ENCODE data around the gene ENG. TPM values are rescaled to one million over a fixed set of nuclear protein-coding genes. Genes with fewer than 3 reads are reported as not detected.
"Not testable (repeated sequence)": the region's sequence is repeated elsewhere in the genome, so short reads cannot be mapped to it uniquely, and the experiment has no call there.

The ENG gene
- polyA plus RNA-seq, 2 of the 4 experiments (the other 2 are of a cell fraction) = 0.08 TPM; not detected in 1

DNA sequence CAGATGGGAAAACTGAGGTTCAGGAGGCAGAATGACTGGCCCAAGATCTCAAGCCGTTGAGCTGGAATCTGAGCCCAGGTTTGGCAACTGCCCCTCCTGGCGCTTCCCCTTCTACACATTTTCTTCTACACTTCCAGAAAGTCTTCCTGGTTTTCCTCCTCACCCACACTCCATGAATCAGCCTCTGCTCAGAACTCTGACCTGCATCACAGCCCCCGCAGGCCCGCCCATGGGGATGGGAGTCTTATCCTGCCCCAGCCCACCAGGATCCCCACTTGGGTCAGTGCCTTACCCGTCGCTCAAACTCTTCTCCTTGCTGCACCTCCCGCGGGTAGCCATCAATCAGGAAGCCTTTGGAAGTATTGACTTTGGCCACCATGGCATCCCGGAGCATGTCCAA lies 17.1 kb upstream of the ENG start:
- peaks cover 27% of the 10 kb centered on the region for H3K4me1 ChIP-seq
- FAIRE-seq (no peak), DNase-seq (ENCODE audit: low read depth in 1 of 2, low spot score in 1 of 2) (no peak), ATAC-seq (no peak)
- H3K9me3 ChIP-seq = no peaks in the 10 kb centered on the region
- TF ChIP-seq KDM1A (IDR thresholded peaks at IDR 0.05; ENCODE audit: low read depth) (no peak), ESRRA (IDR thresholded peaks at IDR 0.05; ENCODE audit: borderline replicate concordance, low read length) (no peak), JUN (IDR thresholded peaks at IDR 0.05) (no peak), RAD21 (conservative IDR thresholded peaks at IDR 0.05 in 1 of 2, IDR thresholded peaks at IDR 0.05 in 1 of 2) (no peak), EP300 (IDR thresholded peaks at IDR 0.05) (no peak), EHMT2 (IDR thresholded peaks at IDR 0.05; ENCODE audit: low read depth) (no peak), CHD4 (IDR thresholded peaks at IDR 0.05; ENCODE audit: borderline replicate concordance) (no peak), HOXB5 (CRISPR knock-in tag; IDR thresholded peaks at IDR 0.05) (no peak), BHLHE40 (IDR thresholded peaks at IDR 0.05; ENCODE audit: low read depth, low read length) (no peak), HOXB13 (CRISPR knock-in tag; IDR thresholded peaks at IDR 0.05; ENCODE audit: low read depth) (no peak)
- TF ChIP-seq, protein P1, sequence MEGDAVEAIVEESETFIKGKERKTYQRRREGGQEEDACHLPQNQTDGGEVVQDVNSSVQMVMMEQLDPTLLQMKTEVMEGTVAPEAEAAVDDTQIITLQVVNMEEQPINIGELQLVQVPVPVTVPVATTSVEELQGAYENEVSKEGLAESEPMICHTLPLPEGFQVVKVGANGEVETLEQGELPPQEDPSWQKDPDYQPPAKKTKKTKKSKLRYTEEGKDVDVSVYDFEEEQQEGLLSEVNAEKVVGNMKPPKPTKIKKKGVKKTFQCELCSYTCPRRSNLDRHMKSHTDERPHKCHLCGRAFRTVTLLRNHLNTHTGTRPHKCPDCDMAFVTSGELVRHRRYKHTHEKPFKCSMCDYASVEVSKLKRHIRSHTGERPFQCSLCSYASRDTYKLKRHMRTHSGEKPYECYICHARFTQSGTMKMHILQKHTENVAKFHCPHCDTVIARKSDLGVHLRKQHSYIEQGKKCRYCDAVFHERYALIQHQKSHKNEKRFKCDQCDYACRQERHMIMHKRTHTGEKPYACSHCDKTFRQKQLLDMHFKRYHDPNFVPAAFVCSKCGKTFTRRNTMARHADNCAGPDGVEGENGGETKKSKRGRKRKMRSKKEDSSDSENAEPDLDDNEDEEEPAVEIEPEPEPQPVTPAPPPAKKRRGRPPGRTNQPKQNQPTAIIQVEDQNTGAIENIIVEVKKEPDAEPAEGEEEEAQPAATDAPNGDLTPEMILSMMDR (IDR thresholded peaks at IDR 0.05) = no peak
- no peak overlapping the region for H3K27ac ChIP-seq
- CTCF ChIA-PET = interaction anchor here (1.7 to 13.7 kb wide), 15 partner anchors 11 to 368 kb away, joined by 5 to 117 read pairs (median 22); partner anchors contain the start of genes ENG, FPGS and TOR2A
- no peak overlapping the region for H3K4me3 ChIP-seq
- POLR2A ChIA-PET = no interaction called here
- no peak overlapping the region for H3K4me2 ChIP-seq
- WGBS (ENCODE audit: missing lambda C conversion rate) = 86% methylated on average over 9 of the region's 9 CpGs

DNA sequence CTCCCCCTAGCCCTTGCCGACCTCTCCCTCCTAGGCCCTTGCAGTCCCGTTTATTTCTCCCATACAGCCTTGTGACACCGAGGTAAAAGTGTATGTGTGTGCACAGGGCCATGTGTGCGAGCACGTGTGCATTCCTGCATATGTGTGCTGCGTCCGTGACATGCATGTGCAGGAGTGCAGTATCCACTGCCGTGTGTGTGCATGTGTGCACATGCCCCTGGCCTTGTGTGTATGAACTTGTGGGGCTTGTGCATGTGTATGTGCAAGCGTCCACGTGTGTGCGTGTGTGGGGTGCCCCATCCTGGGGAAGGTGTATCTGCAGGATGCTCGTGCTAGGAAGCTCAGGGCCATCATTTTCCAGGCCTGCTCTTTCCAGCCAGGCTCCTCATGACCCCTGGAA lies 16.4 kb upstream of the ENG start:
- no peak for FAIRE-seq
- POLR2A ChIA-PET = no interaction called here
- no peak overlapping the region for H3K27ac ChIP-seq
- no peaks in the 10 kb centered on the region for H3K9me3 ChIP-seq
- peaks cover 20% of the 10 kb centered on the region for H3K4me1 ChIP-seq
- no peak for DNase-seq (ENCODE audit: low read depth in 1 of 2, low spot score in 1 of 2)
- H3K4me2 ChIP-seq = no peak overlapping the region
- ATAC-seq = no peak
- no peak overlapping the region for H3K4me3 ChIP-seq
- CTCF ChIA-PET = interaction anchor here (0.5 to 13.7 kb wide), 32 partner anchors 10 to 381 kb away, joined by 3 to 117 read pairs (median 17); partner anchors contain the start of genes CDK9, ENG, FPGS and ST6GALNAC4
- TF ChIP-seq NR3C1 (IDR thresholded peaks at IDR 0.05) (no peak), CHD2 (IDR thresholded peaks at IDR 0.05; ENCODE audit: low read length, partially characterized antibody) (no peak), NFE2L2 (conservative IDR thresholded peaks at IDR 0.05; ENCODE audit: low read length) (no peak), FOXS1 (CRISPR knock-in tag; IDR thresholded peaks at IDR 0.05) (no peak), MYC (IDR thresholded peaks at IDR 0.05; ENCODE audit: borderline replicate concordance, low read length) (no peak), RFX5 (IDR thresholded peaks at IDR 0.05) (no peak), CHD4 (IDR thresholded peaks at IDR 0.05; ENCODE audit: borderline replicate concordance) (no peak), HEYL (CRISPR knock-in tag; IDR thresholded peaks at IDR 0.05) (no peak), HOXA7 (CRISPR knock-in tag; IDR thresholded peaks at IDR 0.05) (no peak), HOXB13 (CRISPR knock-in tag; IDR thresholded peaks at IDR 0.05; ENCODE audit: low read depth) (no peak)
- TF ChIP-seq, protein P2, sequence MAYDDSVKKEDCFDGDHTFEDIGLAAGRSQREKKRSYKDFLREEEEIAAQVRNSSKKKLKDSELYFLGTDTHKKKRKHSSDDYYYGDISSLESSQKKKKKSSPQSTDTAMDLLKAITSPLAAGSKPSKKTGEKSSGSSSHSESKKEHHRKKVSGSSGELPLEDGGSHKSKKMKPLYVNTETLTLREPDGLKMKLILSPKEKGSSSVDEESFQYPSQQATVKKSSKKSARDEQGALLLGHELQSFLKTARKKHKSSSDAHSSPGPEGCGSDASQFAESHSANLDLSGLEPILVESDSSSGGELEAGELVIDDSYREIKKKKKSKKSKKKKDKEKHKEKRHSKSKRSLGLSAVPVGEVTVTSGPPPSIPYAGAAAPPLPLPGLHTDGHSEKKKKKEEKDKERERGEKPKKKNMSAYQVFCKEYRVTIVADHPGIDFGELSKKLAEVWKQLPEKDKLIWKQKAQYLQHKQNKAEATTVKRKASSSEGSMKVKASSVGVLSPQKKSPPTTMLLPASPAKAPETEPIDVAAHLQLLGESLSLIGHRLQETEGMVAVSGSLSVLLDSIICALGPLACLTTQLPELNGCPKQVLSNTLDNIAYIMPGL (CRISPR knock-in tag; IDR thresholded peaks at IDR 0.05; ENCODE audit: borderline replicate concordance) = no peak
- TF ChIP-seq, protein P1 (IDR thresholded peaks at IDR 0.05) = no peak
- 79% methylated on average over 12 of the region's 12 CpGs for WGBS (ENCODE audit: missing lambda C conversion rate)

DNA sequence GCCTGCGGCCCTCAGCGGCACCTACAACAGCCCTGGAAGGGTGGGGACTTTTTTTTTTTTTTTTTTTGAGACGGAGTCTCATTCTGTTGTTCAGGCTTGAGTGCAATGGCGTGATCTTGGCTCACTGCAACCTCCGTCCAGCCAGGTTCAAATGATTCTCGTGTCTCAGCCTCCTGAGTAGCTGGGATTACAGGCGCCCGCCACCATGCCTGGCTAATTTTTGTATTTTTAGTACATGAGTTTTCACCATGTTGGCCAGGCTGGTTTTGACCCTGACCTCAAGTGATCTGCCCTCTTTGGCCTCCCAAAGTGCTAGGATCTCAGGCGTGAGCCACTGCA lies 15.7 kb upstream of the ENG start:
- not testable (repeated sequence) for H3K9me3 ChIP-seq; H3K27ac ChIP-seq; ATAC-seq; H3K4me2 ChIP-seq; H3K4me3 ChIP-seq; DNase-seq (ENCODE audit: low read depth in 1 of 2, low spot score in 1 of 2); FAIRE-seq
- H3K4me1 ChIP-seq = peaks cover 12% of the 10 kb centered on the region
- 53% methylated on average over 9 of the region's 9 CpGs for WGBS (ENCODE audit: missing lambda C conversion rate)
- CTCF ChIA-PET = interaction anchor here (0.6 to 13.7 kb wide), 81 partner anchors 8 to 408 kb away, joined by 3 to 117 read pairs (median 6); partner anchors contain the start of genes CDK9, ENG, FPGS and ST6GALNAC4
- POLR2A ChIA-PET = interaction anchor here (0.6 to 1.1 kb wide), 4 partner anchors 67 to 419 kb away, joined by 3 to 10 read pairs (median 5); partner anchors contain the start of gene LRSAM1
